ENCODE data around the gene TBC1D12. TPM values are rescaled to one million over a fixed set of nuclear protein-coding genes. Genes with fewer than 3 reads are reported as not detected.
"Not testable (repeated sequence)": the region's sequence is repeated elsewhere in the genome, so short reads cannot be mapped to it uniquely, and the experiment has no call there.

TBC1D12 gene
- total and polyA plus RNA-seq, 8 donors: 9.7 to 22.7 (median 18.3) TPM

DNA sequence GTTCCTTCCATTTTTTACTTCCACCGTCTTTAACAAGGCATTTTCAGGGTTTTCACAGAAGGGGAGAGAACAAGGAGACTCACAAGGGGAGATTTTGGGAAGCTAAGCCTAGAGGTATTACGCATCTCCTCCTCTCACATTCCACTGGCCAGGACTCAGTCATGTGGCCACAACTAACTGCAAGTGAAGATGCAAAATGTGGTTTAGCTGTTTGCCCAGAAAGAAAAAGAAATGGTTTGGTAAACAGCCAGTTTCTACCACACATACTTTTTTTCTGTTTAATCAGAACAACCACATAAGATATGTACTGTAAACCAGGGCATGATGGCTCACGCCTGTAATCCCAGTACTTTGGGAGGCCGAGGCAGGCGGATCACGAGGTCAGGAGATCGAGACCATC is 121.8 kb downstream of the TBC1D12 start:
- Histone ChIP-seq H3K4me3 (no peak overlapping the region), H3K9me3 (no peaks in the 10 kb centered on the region), H3K27me3 (no peaks in the 10 kb centered on the region), H3K36me3 (peaks cover 0 to 5% of the 10 kb centered on the region in 2 donors), H3K27ac (no peak overlapping the region), H3K4me1 (no peaks in the 10 kb centered on the region)
- TF ChIP-seq, protein P1, sequence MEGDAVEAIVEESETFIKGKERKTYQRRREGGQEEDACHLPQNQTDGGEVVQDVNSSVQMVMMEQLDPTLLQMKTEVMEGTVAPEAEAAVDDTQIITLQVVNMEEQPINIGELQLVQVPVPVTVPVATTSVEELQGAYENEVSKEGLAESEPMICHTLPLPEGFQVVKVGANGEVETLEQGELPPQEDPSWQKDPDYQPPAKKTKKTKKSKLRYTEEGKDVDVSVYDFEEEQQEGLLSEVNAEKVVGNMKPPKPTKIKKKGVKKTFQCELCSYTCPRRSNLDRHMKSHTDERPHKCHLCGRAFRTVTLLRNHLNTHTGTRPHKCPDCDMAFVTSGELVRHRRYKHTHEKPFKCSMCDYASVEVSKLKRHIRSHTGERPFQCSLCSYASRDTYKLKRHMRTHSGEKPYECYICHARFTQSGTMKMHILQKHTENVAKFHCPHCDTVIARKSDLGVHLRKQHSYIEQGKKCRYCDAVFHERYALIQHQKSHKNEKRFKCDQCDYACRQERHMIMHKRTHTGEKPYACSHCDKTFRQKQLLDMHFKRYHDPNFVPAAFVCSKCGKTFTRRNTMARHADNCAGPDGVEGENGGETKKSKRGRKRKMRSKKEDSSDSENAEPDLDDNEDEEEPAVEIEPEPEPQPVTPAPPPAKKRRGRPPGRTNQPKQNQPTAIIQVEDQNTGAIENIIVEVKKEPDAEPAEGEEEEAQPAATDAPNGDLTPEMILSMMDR (IDR thresholded peaks at IDR 0.05): no peak
- DNase-seq: no peak
- ATAC-seq: no peak
- intact Hi-C loops (cut with DNase I): no loop called here

DNA sequence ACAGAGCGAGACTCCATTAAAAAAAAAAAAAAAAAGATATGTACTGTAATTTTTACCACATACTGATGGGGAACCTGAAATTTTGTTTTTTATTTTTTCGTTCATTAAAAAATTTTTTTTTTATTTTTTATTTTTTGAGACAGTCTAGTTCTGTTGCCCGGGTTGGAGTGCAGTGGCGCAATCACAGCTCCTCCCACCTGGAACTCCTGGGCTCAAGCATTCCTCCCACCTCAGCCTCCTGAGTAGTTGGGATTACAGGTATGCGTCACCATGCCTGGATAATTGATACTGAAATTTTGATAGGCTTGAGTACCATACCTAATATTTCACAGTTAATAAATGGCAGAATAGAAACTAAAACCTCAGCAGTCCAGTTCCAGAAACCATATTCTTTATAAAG is 122.4 kb downstream of the TBC1D12 start:
- DNase-seq (no peak), ATAC-seq (no peak)
- H3K4me3 ChIP-seq: no peak overlapping the region
- H3K4me1 ChIP-seq: no peaks in the 10 kb centered on the region
- no peak overlapping the region for H3K27ac ChIP-seq
- no peaks in the 10 kb centered on the region for H3K27me3 ChIP-seq
- H3K36me3 ChIP-seq: peaks cover 0 to 5% of the 10 kb centered on the region in 2 donors
- intact Hi-C loops (cut with DNase I): no loop called here
- H3K9me3 ChIP-seq: no peaks in the 10 kb centered on the region
- TF ChIP-seq, protein P1 (IDR thresholded peaks at IDR 0.05): no peak

DNA sequence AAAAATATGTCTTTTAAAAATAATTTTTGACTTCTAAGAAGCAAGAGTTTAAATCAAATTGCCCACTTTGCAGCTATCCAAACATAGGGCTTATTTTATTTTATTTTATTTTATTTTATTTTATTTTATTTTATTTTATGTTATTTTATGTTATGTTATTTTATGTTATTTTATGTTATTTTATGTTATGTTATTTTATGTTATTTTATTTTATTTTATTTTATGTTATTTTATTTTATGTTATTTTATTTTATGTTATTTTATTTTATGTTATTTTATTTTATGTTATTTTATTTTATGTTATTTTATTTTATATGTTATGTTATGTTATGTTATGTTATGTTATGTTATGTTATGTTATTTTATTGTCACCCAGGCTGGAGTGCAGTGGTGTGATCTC is 129.2 kb downstream of the TBC1D12 start:
- H3K4me1 ChIP-seq; ATAC-seq; H3K27me3 ChIP-seq; H3K27ac ChIP-seq; H3K9me3 ChIP-seq; DNase-seq; H3K4me3 ChIP-seq; intact Hi-C loops (cut with DNase I): not testable (repeated sequence)
- H3K36me3 ChIP-seq: peaks cover 0 to 13% of the 10 kb centered on the region in 2 donors

DNA sequence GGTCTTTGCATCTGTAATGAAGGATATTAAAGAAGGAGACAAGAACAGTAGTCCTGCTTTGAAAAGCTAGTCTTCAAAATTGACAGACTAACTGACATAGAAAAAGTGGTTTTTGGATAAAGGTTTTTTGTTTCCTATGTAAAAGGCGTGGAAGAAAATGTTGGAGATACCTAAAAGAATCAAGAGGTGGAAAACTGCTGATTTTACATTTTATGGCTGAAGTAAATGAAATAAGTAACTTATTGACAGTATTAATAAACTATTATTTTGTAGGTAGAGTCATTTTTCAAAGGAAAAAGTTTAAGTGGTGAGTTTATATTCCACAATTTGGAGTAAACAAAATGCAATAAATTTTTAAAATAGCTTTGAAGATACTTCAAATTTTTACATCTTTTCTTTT is 130.7 kb downstream of the TBC1D12 start:
- H3K27me3 ChIP-seq: no peaks in the 10 kb centered on the region
- DNase-seq: no peak
- H3K36me3 ChIP-seq: peaks cover 0 to 13% of the 10 kb centered on the region in 2 donors
- no peaks in the 10 kb centered on the region for H3K9me3 ChIP-seq
- no peak overlapping the region for H3K4me3 ChIP-seq
- TF ChIP-seq, protein P1 (IDR thresholded peaks at IDR 0.05): no peak
- no peak overlapping the region for H3K27ac ChIP-seq
- H3K4me1 ChIP-seq: no peaks in the 10 kb centered on the region
- intact Hi-C loops (cut with DNase I): no loop called here
- ATAC-seq: no peak

DNA sequence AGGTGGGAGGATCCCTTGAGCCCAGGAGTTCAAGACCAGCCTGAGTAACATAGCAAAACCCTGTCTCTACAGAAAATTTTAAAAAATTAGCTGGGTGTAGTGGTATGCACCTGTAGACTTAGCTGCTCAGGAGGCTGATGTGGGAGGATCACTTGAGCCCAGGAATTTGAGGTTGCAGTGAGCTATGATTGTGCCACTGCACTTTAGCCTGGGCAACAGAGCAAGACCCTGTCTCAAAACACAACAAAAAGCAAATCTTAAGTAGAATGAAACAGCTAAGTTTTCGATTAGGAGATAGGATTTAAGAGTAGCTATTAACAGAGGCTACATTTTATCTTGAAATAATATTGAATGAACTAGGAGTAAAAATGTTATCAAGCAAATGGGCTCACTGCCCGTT is 139.9 kb downstream of the TBC1D12 start:
- H3K9me3 ChIP-seq; H3K4me3 ChIP-seq; H3K27me3 ChIP-seq; ATAC-seq; DNase-seq; intact Hi-C loops (cut with DNase I); H3K36me3 ChIP-seq; H3K27ac ChIP-seq: not testable (repeated sequence)
- peaks cover 4 to 21% of the 10 kb centered on the region in 2 donors for H3K4me1 ChIP-seq

DNA sequence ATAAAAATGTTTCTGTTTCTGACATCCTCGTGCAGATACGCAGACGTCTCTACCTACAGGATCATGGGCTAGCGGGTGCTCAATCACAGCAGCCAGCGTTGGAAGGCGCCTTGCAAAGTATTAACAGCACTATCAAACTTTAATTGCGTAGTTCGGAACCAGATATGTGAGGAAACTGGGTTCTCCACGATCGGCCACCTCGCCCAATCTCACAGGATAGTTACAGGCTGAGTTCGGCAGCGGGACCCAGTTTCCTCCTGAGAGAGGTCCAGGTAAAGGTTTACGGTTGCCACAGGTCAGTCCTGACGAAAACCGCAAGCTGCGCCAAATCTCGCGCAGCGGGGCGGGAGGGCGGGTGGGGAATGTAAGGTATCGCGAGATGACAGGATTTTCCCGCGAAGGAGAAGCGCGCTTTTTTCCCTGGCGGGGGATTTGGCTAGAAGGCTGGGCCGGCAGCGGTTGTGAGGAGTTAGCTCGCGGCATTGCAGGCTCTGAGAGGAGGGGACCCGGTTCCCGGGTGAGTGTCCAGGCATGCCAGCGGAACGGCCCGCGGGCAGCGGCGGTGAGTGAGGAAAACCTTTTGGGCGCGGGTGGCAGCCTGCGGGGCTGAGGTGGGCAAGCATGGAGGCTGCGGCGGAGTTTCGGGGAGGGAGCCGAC is 143.2 kb downstream of the TBC1D12 start, which contains the start of gene HELLS:
HELLS (plus strand) TSS at position 398 of the 658 bp plus-strand sequence; CDS start at position 532, 134 bp downstream.
- Histone ChIP-seq H3K27ac (peak within 1 kb of the TSS; percentile 70 to 75), H3K27me3 (no peaks in the 10 kb centered on the region), H3K4me3 (peak within 1 kb of the TSS; percentile 67 to 70), H3K9me3 (no peaks in the 10 kb centered on the region), H3K4me1 (peaks cover 4 to 21% of the 10 kb centered on the region in 2 donors), H3K36me3 (no peaks in the 10 kb centered on the region)
- TF ChIP-seq, protein P1 (IDR thresholded peaks at IDR 0.05): peak in 1 of 2 donors; percentile 14
- ATAC-seq (peak; percentile 93), DNase-seq (peak; percentile 81 to 93 (median 87))
- intact Hi-C loops (cut with DNase I): no loop called here

All from left lung (tissue), 10 donors.